Measurements from ENCODE around the gene CLRN3. TPM values are rescaled to one million over a fixed set of nuclear protein-coding genes. Genes with fewer than 3 reads are reported as not detected.

CLRN3 gene
- total and polyA plus RNA-seq, 9 of the 15 experiments (the other 6 are each of a cell fraction or from before 2014, with no cell fraction given), result not detected

DNA sequence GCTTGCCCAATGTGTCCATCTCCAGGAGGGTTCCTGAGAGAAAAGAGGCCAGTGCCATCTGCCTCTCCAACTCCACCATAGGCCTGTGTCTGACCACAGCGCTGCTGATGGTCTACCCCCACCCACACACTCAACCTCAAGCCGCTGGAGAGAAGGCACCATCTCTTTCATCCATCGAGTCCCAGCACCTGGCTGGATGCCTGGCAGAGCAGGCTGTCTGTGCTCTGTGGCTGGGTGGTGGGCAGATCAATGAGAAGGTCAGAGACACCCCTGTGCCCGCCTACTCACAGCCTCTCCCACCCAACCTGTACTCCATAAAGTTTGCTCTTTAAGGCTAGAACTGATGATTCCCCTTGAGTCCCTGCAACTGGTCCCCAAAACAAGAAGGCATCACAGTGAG, 58.0 kb downstream of the CLRN3 start:
- H2AFZ ChIP-seq (ENCODE audit: low read depth, low read length), result no peak overlapping the region
- H3K9me1 ChIP-seq (ENCODE audit: control insufficient read depth, insufficient read depth, low read length), result no peaks in the 10 kb centered on the region
- WGBS (ENCODE audit: insufficient coverage, low coverage, missing lambda C conversion rate), result 0% methylated on average over 2 of the region's 4 CpGs
- POLR2A ChIA-PET, result no interaction called here
- H3K4me3 ChIP-seq, result no peak overlapping the region
- no TSS peak for BruUV-seq (replicated peaks)
- no peaks in the 10 kb centered on the region for H3K4me1 ChIP-seq (replicated peaks in 1 of 2; ENCODE audit: control insufficient read depth in 2 of 2, insufficient read depth in 2 of 2, low read length in 2 of 2)
- H4K20me1 ChIP-seq (replicated peaks; ENCODE audit: control insufficient read depth, insufficient read depth, low read length), result no peaks in the 10 kb centered on the region
- intact Hi-C loops (cut with micrococcal nuclease), result no loop called here
- H3K9ac ChIP-seq (ENCODE audit: insufficient read depth in 1 of 2, low read depth in 2 of 2, low read length in 2 of 2), result no peak overlapping the region
- H3K9me3 ChIP-seq (replicated peaks; ENCODE audit: control insufficient read depth, insufficient read depth, low read depth, low read length), result no peaks in the 10 kb centered on the region
- H3K27ac ChIP-seq (ENCODE audit: extremely low read depth, low read depth, low read length), result no peak overlapping the region
- no peaks in the 10 kb centered on the region for H3K36me3 ChIP-seq (ENCODE audit: control insufficient read depth, insufficient read depth, low read length)
- FAIRE-seq (no peak), DNase-seq (ENCODE audit: extremely low read depth in 1 of 4, low spot score in 3 of 4) (no peak), ATAC-seq (no peak)
- CTCF ChIA-PET (ENCODE audit: low intra/inter-chr PET ratio), result no interaction called here
- no peaks in the 10 kb centered on the region for H3K79me2 ChIP-seq (ENCODE audit: control insufficient read depth, insufficient read depth, low read length)
- in situ Hi-C loops (cut with MboI), result no loop called here
- no peaks in the 10 kb centered on the region for H3K27me3 ChIP-seq (ENCODE audit: control insufficient read depth in 2 of 2, insufficient read depth in 2 of 2, low read length in 2 of 2)
- TF ChIP-seq BACH1 (tag; IDR thresholded peaks at IDR 0.05) (no peak), KDM4B (IDR thresholded peaks at IDR 0.05; ENCODE audit: borderline replicate concordance in 2 of 2, low read depth in 1 of 2) (no peak), ZBTB7A (IDR thresholded peaks at IDR 0.05; ENCODE audit: borderline replicate concordance, control insufficient read depth, low read depth, low read length) (no peak), ZNF583 (CRISPR knock-in tag; IDR thresholded peaks at IDR 0.05) (no peak)
- TF ChIP-seq, protein P1, sequence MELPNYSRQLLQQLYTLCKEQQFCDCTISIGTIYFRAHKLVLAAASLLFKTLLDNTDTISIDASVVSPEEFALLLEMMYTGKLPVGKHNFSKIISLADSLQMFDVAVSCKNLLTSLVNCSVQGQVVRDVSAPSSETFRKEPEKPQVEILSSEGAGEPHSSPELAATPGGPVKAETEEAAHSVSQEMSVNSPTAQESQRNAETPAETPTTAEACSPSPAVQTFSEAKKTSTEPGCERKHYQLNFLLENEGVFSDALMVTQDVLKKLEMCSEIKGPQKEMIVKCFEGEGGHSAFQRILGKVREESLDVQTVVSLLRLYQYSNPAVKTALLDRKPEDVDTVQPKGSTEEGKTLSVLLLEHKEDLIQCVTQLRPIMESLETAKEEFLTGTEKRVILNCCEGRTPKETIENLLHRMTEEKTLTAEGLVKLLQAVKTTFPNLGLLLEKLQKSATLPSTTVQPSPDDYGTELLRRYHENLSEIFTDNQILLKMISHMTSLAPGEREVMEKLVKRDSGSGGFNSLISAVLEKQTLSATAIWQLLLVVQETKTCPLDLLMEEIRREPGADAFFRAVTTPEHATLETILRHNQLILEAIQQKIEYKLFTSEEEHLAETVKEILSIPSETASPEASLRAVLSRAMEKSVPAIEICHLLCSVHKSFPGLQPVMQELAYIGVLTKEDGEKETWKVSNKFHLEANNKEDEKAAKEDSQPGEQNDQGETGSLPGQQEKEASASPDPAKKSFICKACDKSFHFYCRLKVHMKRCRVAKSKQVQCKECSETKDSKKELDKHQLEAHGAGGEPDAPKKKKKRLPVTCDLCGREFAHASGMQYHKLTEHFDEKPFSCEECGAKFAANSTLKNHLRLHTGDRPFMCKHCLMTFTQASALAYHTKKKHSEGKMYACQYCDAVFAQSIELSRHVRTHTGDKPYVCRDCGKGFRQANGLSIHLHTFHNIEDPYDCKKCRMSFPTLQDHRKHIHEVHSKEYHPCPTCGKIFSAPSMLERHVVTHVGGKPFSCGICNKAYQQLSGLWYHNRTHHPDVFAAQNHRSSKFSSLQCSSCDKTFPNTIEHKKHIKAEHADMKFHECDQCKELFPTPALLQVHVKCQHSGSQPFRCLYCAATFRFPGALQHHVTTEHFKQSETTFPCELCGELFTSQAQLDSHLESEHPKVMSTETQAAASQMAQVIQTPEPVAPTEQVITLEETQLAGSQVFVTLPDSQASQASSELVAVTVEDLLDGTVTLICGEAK (IDR thresholded peaks at IDR 0.05), result no peak
- TF ChIP-seq, protein P1 (CRISPR knock-in tag; IDR thresholded peaks at IDR 0.05), result no peak
- no peak overlapping the region for H3K4me2 ChIP-seq (ENCODE audit: insufficient read depth, low read length)
